ENCODE measurements around the gene HIVEP2. TPM values are rescaled to one million over a fixed set of nuclear protein-coding genes. Genes with fewer than 3 reads are reported as not detected.

Gene HIVEP2
- total and polyA plus RNA-seq, 2 donors (not counting 3 experiments of a cell fraction or from before 2014, with no cell fraction given), result 1.3 to 4.7 TPM

GRCh38 chr6:142881290-142881689, 63.7 kb downstream of the HIVEP2 start:
- TF ChIP-seq MYC (IDR thresholded peaks at IDR 0.05; ENCODE audit: low read depth, low read length), result no peak
- no peak for TF ChIP-seq FOS (IDR thresholded peaks at IDR 0.05; ENCODE audit: borderline replicate concordance, insufficient read depth, low read length)
- no peak for TF ChIP-seq CTCF (IDR thresholded peaks at IDR 0.05; ENCODE audit: extremely low read depth in 1 of 2, insufficient read depth in 1 of 2, low read depth in 1 of 2, low read length in 2 of 2)
- TF ChIP-seq MAX (IDR thresholded peaks at IDR 0.05; ENCODE audit: insufficient read depth, insufficient read length), result no peak
- no peak for TF ChIP-seq POLR2A (IDR thresholded peaks at IDR 0.05; ENCODE audit: low read depth, low read length)
- TF ChIP-seq GATA2 (IDR thresholded peaks at IDR 0.05; ENCODE audit: insufficient read depth, insufficient read length, low read depth, low read length), result no peak
- no peak for TF ChIP-seq JUN (IDR thresholded peaks at IDR 0.05; ENCODE audit: borderline replicate concordance, insufficient read depth, insufficient read length, low read depth)
- no peak for TF ChIP-seq EZH2 (IDR thresholded peaks at IDR 0.05; ENCODE audit: borderline replicate concordance, low read depth, low read length, severe bottlenecking)
- TF ChIP-seq POLR2AphosphoS5 (IDR thresholded peaks at IDR 0.05; ENCODE audit: insufficient read depth, low read depth, low read length), result no peak
- Histone ChIP-seq H3K9me3 (replicated peaks; ENCODE audit: control insufficient read depth, insufficient read depth, low read length) (no peaks in the 10 kb centered on the region), H3K79me2 (ENCODE audit: control insufficient read depth, insufficient read depth, low read length) (no peaks in the 10 kb centered on the region), H2AFZ (ENCODE audit: low read depth, low read length) (no peak overlapping the region), H3K4me2 (ENCODE audit: insufficient read depth, low read length) (no peak overlapping the region), H4K20me1 (replicated peaks; ENCODE audit: control insufficient read depth, extremely low read depth, insufficient read depth, low read length) (no peaks in the 10 kb centered on the region), H3K4me1 (ENCODE audit: control insufficient read depth, extremely low read depth, insufficient read depth, low read length) (peaks cover 14% of the 10 kb centered on the region), H3K9ac (replicated peaks; ENCODE audit: extremely low read depth, insufficient read depth, low read length) (no peak overlapping the region), H3K4me3 (replicated peaks in 1 of 3; ENCODE audit: insufficient read depth in 1 of 3, low read depth in 1 of 3, low read length in 3 of 3) (no peak overlapping the region), H3K27ac (ENCODE audit: insufficient read depth, low read depth, low read length) (no peak overlapping the region), H3K36me3 (ENCODE audit: control insufficient read depth in 2 of 2, extremely low read depth in 1 of 2, insufficient read depth in 2 of 2, low read length in 2 of 2) (no peaks in the 10 kb centered on the region), H3K27me3 (ENCODE audit: control insufficient read depth in 2 of 2, insufficient read depth in 2 of 2, low read length in 2 of 2) (no peaks in the 10 kb centered on the region), H3K9me1 (replicated peaks; ENCODE audit: control insufficient read depth, extremely low read depth, insufficient read depth, low read length) (no peaks in the 10 kb centered on the region)
- CTCF ChIA-PET, result interaction anchor here (1.1 to 4.4 kb wide), 3 partner anchors 8 to 61 kb away, joined by 3 to 25 read pairs (median 3); no protein-coding TSS in a partner anchor
- POLR2A ChIA-PET, result no interaction called here
- dilution Hi-C loops (cut with MboI; ENCODE audit: extremely low pct_ligation_motif_present, low sequenced_read_pairs), result no loop called here
- no peak for FAIRE-seq
- no peak for DNase-seq (ENCODE audit: low read depth, low spot score)
- no TSS peak for BruUV-seq (replicated peaks)
- intact Hi-C loops (cut with micrococcal nuclease), result no loop called here
